HepG2 (cell line): ENCODE data around the gene NELL2. TPM values are rescaled to one million over a fixed set of nuclear protein-coding genes. Genes with fewer than 3 reads are reported as not detected.

ENCODE experiments used
- ATAC-seq: fragments of 200-7000 bp; cut with Tn5 transposase; 3 replicates; pipeline ENCODE4 v1.9.1; 2020; ENCODE audit warnings: mild to moderate bottlenecking, moderate library complexity
- BruUV-seq: library from RNA; stranded (reverse); fragments of 400-500 nt; replicated peaks from 2 replicates; lab custom pipeline; 2021; lab: Mats Ljungman, UMichigan
- CTCF ChIA-PET: fragments of 300-600 bp; formaldehyde crosslinking; extraction: SDS; loops from one replicate; lab custom pipeline; 2021; ENCODE audit warnings: low total read pairs, inconsistent platforms, low intra/inter-chr PET ratio; lab: Yijun Ruan, JAX
- POLR2A ChIA-PET: fragments of 350-600 bp; sonication (Branson Sonifier 250); formaldehyde crosslinking; loops from one replicate; lab custom pipeline; 2020; ENCODE audit warnings: antibody characterized with exemption, inconsistent platforms; lab: Yijun Ruan, JAX
- DNase-seq: peaks from one replicate; pipeline ENCODE4 v3.0.0-alpha.2; 2015; ENCODE audit warnings: low spot score
- FAIRE-seq: peaks from 3 replicates; lab custom pipeline; 2011; peaks lifted over from hg19 to GRCh38; lab: Jason Lieb, UNC
- H2AFZ ChIP-seq: one replicate; pipeline ENCODE4 v1.6.1; 2011; ENCODE audit warnings: low read length, inconsistent platforms
- H3K27ac ChIP-seq: fragments of 300-600 bp; 3 replicates; pipeline ENCODE4 v1.8.0; 2011; ENCODE audit warnings: mixed run types, mild to moderate bottlenecking, mixed read lengths, low read length, inconsistent platforms; ENCODE audit not compliant: insufficient read depth; ENCODE audit errors: extremely low read length
- H3K27me3 ChIP-seq, 2 experiments: fragments of 200-600 bp in 1 of 2; 2 replicates in 1 of 2; 3 replicates in 1 of 2; pipeline versions ENCODE4 v1.6.0 to v1.8.0; 2011; ENCODE audit warnings: low read length in 2 of 2, mild to moderate bottlenecking in 2 of 2, moderate library complexity in 2 of 2, inconsistent platforms in 1 of 2; ENCODE audit not compliant: insufficient read depth in 2 of 2, control insufficient read depth in 1 of 2
- H3K36me3 ChIP-seq, 2 experiments: fragments of 200-600 bp in 1 of 2; replicated peaks in 1 of 2; 2 replicates in 1 of 2; 3 replicates in 1 of 2; pipeline versions ENCODE4 v1.5.1 to v1.8.0; 2011; ENCODE audit warnings: low read length in 2 of 2, inconsistent platforms in 1 of 2; ENCODE audit not compliant: insufficient read depth in 2 of 2, control insufficient read depth in 1 of 2
- H3K4me1 ChIP-seq: 2 replicates; pipeline ENCODE4 v1.5.1; 2012; ENCODE audit warnings: low read length, inconsistent platforms; ENCODE audit not compliant: insufficient read depth
- H3K4me2 ChIP-seq: 2 replicates; pipeline ENCODE4 v1.6.0; 2011; ENCODE audit warnings: low read depth, low read length, inconsistent platforms
- H3K4me3 ChIP-seq, 3 experiments: fragments of 200-600 bp in 1 of 3; sonication (generic), shearing (Covaris generic) in 1 of 3; replicated peaks in 1 of 3; 2 replicates each; pipeline ENCODE4 v1.5.1; 2011 to 2016; ENCODE audit warnings: low read length in 3 of 3, inconsistent platforms in 2 of 3, low read depth in 2 of 3, mild to moderate bottlenecking in 2 of 3, control low read depth in 1 of 3, mixed read lengths in 1 of 3; ENCODE audit not compliant: insufficient read depth in 1 of 3
- H3K79me2 ChIP-seq: one replicate; pipeline ENCODE4 v1.6.1; 2011; ENCODE audit warnings: low read length, inconsistent platforms; ENCODE audit not compliant: insufficient read depth
- H3K9ac ChIP-seq: 2 replicates; pipeline ENCODE4 v1.6.0; 2011; ENCODE audit warnings: mild to moderate bottlenecking, low read depth, low read length, inconsistent platforms; ENCODE audit not compliant: insufficient read depth
- H3K9me3 ChIP-seq: 2 replicates; pipeline ENCODE4 v1.5.1; 2012; ENCODE audit warnings: mild to moderate bottlenecking, low read length
- H4K20me1 ChIP-seq: 2 replicates; pipeline ENCODE4 v1.6.0; 2011; ENCODE audit warnings: inconsistent platforms, mild to moderate bottlenecking, low read length, moderate library complexity; ENCODE audit not compliant: insufficient read depth
- BCL3 ChIP-seq: sonication (generic); formaldehyde crosslinking; IDR thresholded peaks from 2 replicates; pipeline ENCODE4 v1.5.1; 2020; ENCODE audit warnings: mild to moderate bottlenecking, missing genetic modification reagents, moderate library complexity
- EHMT2 ChIP-seq: fragments of 200-600 bp; sonication (generic); IDR thresholded peaks from 2 replicates; pipeline ENCODE4 v1.7.0; 2017; ENCODE audit warnings: antibody characterized with exemption, low read depth, low read length, borderline replicate concordance
- FOSL2 ChIP-seq: sonication (generic); formaldehyde crosslinking; IDR thresholded peaks from 2 replicates; pipeline ENCODE4 v1.4.0; 2020; ENCODE audit warnings: missing genetic modification reagents
- GATAD1 ChIP-seq: IDR thresholded peaks from 2 replicates; pipeline ENCODE4 v1.6.1; 2016; ENCODE audit warnings: missing genetic modification reagents, missing compliant biosample characterization
- HNRNPLL ChIP-seq: fragments of 200-400 bp; formaldehyde crosslinking; IDR thresholded peaks from 2 replicates; pipeline ENCODE4 v1.6.1; 2017; ENCODE audit warnings: mild to moderate bottlenecking, low read depth, low read length; ENCODE audit not compliant: poor library complexity, severe bottlenecking
- NFYB ChIP-seq: sonication (generic); formaldehyde crosslinking; IDR thresholded peaks from 2 replicates; pipeline ENCODE4 v1.4.0; 2020; ENCODE audit warnings: missing genetic modification reagents
- PHF21A ChIP-seq: sonication (generic); formaldehyde crosslinking; IDR thresholded peaks from 2 replicates; pipeline ENCODE4 v1.5.0; 2020; ENCODE audit warnings: mild to moderate bottlenecking, missing genetic modification reagents
- PRPF4 ChIP-seq: fragments of 200-400 bp; formaldehyde crosslinking; IDR thresholded peaks from 2 replicates; pipeline ENCODE4 v1.6.1; 2016; ENCODE audit warnings: low read length, low read depth; ENCODE audit not compliant: poor library complexity, severe bottlenecking
- TBX3 ChIP-seq: fragments of 450-650 bp; IDR thresholded peaks from 2 replicates; pipeline ENCODE4 v1.6.1; 2017; ENCODE audit warnings: antibody characterized with exemption, mild to moderate bottlenecking, inconsistent platforms, borderline replicate concordance
- TEF ChIP-seq: sonication (generic); formaldehyde crosslinking; IDR thresholded peaks from 2 replicates; pipeline ENCODE4 v1.5.0; 2020; ENCODE audit warnings: missing genetic modification reagents
- ZNF326 ChIP-seq: sonication (generic); formaldehyde crosslinking; IDR thresholded peaks from 2 replicates; pipeline ENCODE4 v1.4.0; 2020; ENCODE audit warnings: missing genetic modification reagents, borderline replicate concordance
- ZNF451 ChIP-seq: sonication (generic); formaldehyde crosslinking; IDR thresholded peaks from 2 replicates; pipeline ENCODE4 v1.5.0; 2020; ENCODE audit warnings: mild to moderate bottlenecking, missing genetic modification reagents
- ZNF614 ChIP-seq: IDR thresholded peaks from 2 replicates; pipeline ENCODE4 v1.6.1; 2018; ENCODE audit warnings: missing biosample characterization, missing genetic modification reagents, inconsistent platforms, borderline replicate concordance
- ZNF616 ChIP-seq: sonication (generic); formaldehyde crosslinking; IDR thresholded peaks from 2 replicates; pipeline ENCODE4 v1.5.0; 2020; ENCODE audit warnings: low read depth, mild to moderate bottlenecking, missing genetic modification reagents
- ZNF672 ChIP-seq: sonication (generic); formaldehyde crosslinking; IDR thresholded peaks from 2 replicates; pipeline ENCODE4 v1.8.1; 2022; ENCODE audit warnings: missing genetic modification reagents
- ZNF7 ChIP-seq: IDR thresholded peaks from 2 replicates; pipeline ENCODE4 v1.6.1; 2016; ENCODE audit warnings: missing biosample characterization, missing genetic modification reagents
- ZNF788 ChIP-seq: sonication (generic); formaldehyde crosslinking; IDR thresholded peaks from 2 replicates; pipeline ENCODE4 v1.5.0; 2020; ENCODE audit warnings: mild to moderate bottlenecking, missing genetic modification reagents, borderline replicate concordance
- ZNF891 ChIP-seq: sonication (generic); formaldehyde crosslinking; IDR thresholded peaks from 2 replicates; pipeline ENCODE4 v1.5.0; 2020; ENCODE audit warnings: mild to moderate bottlenecking, missing genetic modification reagents
- WGBS: methylation state at CpG from one replicate; pipeline ENCODE4 v1.1.6; 2017; ENCODE audit warnings: low lambda C conversion rate; 5-methylcytosine and 5-hydroxymethylcytosine counted together
- in situ Hi-C: cut with HindIII; loops from 2 replicates; pipeline ENCODE4 v1.10.0; 2017; ENCODE audit warnings: low pct_unique_long_range_greater_than_20kb; ENCODE audit not compliant: extremely low pct_ligation_motif_present
- intact Hi-C: fragments of 100-400 bp; cut with micrococcal nuclease; formaldehyde crosslinking; loops from one replicate; pipeline ENCODE4 v1.10.0; 2022; ENCODE audit not compliant: unreplicated experiment
- polyA plus RNA-seq, 8 experiments: library from polyadenylated mRNA; depleted of rRNA in 3 of 8; stranded (reverse) in 7 of 8; unstranded in 1 of 8; fragments of >200 nt; fragmentation: Illumina TruSeq in 4 of 8; extraction: Trizol in 4 of 8; gene quantifications; 2 replicates each; pipeline versions ENCODE4 v1.2.1 to v1.2.3, GENCODE V29; 2011 to 2016; ENCODE audit warnings: low read depth in 4 of 8, missing spikeins in 1 of 8, mixed read lengths in 1 of 8; ENCODE audit not compliant: insufficient read depth in 1 of 8
- total RNA-seq, 5 experiments: library from RNA; depleted of rRNA; stranded (reverse); fragments of >200 nt; fragmentation: Illumina TruSeq; extraction: Trizol; gene quantifications; 2 replicates each; pipeline ENCODE4 v1.2.3, GENCODE V29; 2016; ENCODE audit warnings: low read depth in 1 of 5

The NELL2 gene
- total and polyA plus RNA-seq, 2 of the 13 experiments (the other 11 are each of a cell fraction or from before 2014, with no cell fraction given) = 0.11 TPM; not detected in 1

DNA sequence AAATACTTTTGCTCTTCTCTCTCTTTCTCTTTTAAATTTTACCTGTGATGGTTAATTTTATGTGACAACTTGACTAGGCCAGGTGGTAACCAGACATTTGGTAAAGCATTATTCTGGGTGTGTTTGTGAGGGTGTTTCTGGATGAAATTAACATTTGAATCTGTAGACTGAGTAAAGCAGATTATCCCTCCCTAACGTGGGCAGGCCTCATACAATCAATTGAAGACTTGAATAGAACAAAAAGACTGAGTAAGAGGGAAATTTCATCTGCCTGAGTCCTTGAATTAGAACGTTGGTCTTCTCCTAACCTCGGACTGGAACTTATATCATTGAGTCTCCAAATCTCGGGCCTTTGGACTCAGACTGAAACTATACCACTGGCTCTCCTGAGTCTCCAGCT, 182.1 kb downstream of the NELL2 start:
- H3K27ac ChIP-seq = no peak overlapping the region
- H3K9ac ChIP-seq = no peak overlapping the region
- 0% methylated on average over 4 of the region's 4 CpGs for WGBS
- POLR2A ChIA-PET = no interaction called here
- BruUV-seq = no TSS peak
- H3K79me2 ChIP-seq = no peaks in the 10 kb centered on the region
- H3K9me3 ChIP-seq = no peaks in the 10 kb centered on the region
- no peaks in the 10 kb centered on the region for H3K36me3 ChIP-seq
- no peaks in the 10 kb centered on the region for H4K20me1 ChIP-seq
- H3K4me1 ChIP-seq = no peaks in the 10 kb centered on the region
- DNase-seq (no peak), ATAC-seq (no peak), FAIRE-seq (no peak)
- in situ Hi-C loops (no loop called here), intact Hi-C loops (no loop called here)
- TF ChIP-seq ZNF891 (CRISPR knock-in tag) (no peak), ZNF7 (CRISPR knock-in tag) (no peak), ZNF451 (CRISPR knock-in tag) (no peak), ZNF326 (CRISPR knock-in tag) (no peak), ZNF616 (CRISPR knock-in tag) (no peak), EHMT2 (no peak), ZNF672 (CRISPR knock-in tag) (no peak), HNRNPLL (no peak), NFYB (no peak), PHF21A (CRISPR knock-in tag) (no peak), ZNF614 (no peak), GATAD1 (no peak), FOSL2 (CRISPR knock-in tag) (no peak), BCL3 (CRISPR knock-in tag) (no peak), TEF (CRISPR knock-in tag) (no peak), ZNF788 (CRISPR knock-in tag) (no peak), PRPF4 (no peak), TBX3 (no peak)
- no peak overlapping the region for H3K4me2 ChIP-seq
- no peaks in the 10 kb centered on the region for H3K27me3 ChIP-seq
- CTCF ChIA-PET = no interaction called here
- H3K4me3 ChIP-seq = no peak overlapping the region
- no peak overlapping the region for H2AFZ ChIP-seq
